Fibroblast of the aortic adventitia (primary cell): ENCODE results near the gene SCRG1. TPM values are rescaled to one million over a fixed set of nuclear protein-coding genes. Genes with fewer than 3 reads are reported as not detected.

Experiments used
- DNase-seq: peaks from one replicate; pipeline ENCODE4 v3.0.0-alpha.2; 2010; ENCODE audit warnings: low read depth
- H3K4me3 ChIP-seq: 2 replicates; pipeline ENCODE4 v1.5.1; 2011; ENCODE audit warnings: low read depth, mild to moderate bottlenecking, control low read depth, low read length, moderate library complexity
- CTCF ChIP-seq: IDR thresholded peaks from 2 replicates; pipeline ENCODE4 v1.5.1; 2011; ENCODE audit warnings: mild to moderate bottlenecking, low read length, control low read depth, inconsistent platforms; ENCODE audit not compliant: insufficient read depth
- total RNA-seq: library from RNA; depleted of rRNA; stranded (reverse); fragments of >200 nt; gene quantifications from 2 replicates; pipeline ENCODE4 v1.2.3, GENCODE V29; 2012; ENCODE audit warnings: low replicate concordance

The SCRG1 gene
- total RNA-seq, 1 donor, result 0.99 TPM

GRCh38 chr4:173404296-173404865 is 5.5 kb upstream of the SCRG1 start:
- TF ChIP-seq CTCF, result no peak
- no peak for DNase-seq
- H3K4me3 ChIP-seq, result no peak overlapping the region

GRCh38 chr4:173403051-173403450 is 4.1 kb upstream of the SCRG1 start:
- no peak for TF ChIP-seq CTCF
- peak; percentile 13 for DNase-seq
- no peak overlapping the region for H3K4me3 ChIP-seq

GRCh38 chr4:173401063-173401462 is 2.1 kb upstream of the SCRG1 start:
- no peak for DNase-seq
- H3K4me3 ChIP-seq, result no peak overlapping the region
- TF ChIP-seq CTCF, result no peak

- DNase-seq, result peak; percentile 27
- H3K4me3 ChIP-seq, result peak overlapping the region; percentile 1
- TF ChIP-seq CTCF, result no peak
Observed at GRCh38 chr4:173398220-173398619, 696 bp downstream of the SCRG1 start.

- no peak overlapping the region for H3K4me3 ChIP-seq
- peak; percentile 6 for DNase-seq
- no peak for TF ChIP-seq CTCF
Observed at GRCh38 chr4:173397604-173398003, 1.3 kb downstream of the SCRG1 start.

- no peak for DNase-seq
- no peak overlapping the region for H3K4me3 ChIP-seq
- no peak for TF ChIP-seq CTCF
Observed at GRCh38 chr4:173391701-173392100, 7.2 kb downstream of the SCRG1 start.

- H3K4me3 ChIP-seq, result no peak overlapping the region
- DNase-seq, result no peak
- TF ChIP-seq CTCF, result no peak
Observed at GRCh38 chr4:173386751-173387150, 12.2 kb downstream of the SCRG1 start.
